ENCODE data around the gene RREB1.

Gene RREB1

DNA sequence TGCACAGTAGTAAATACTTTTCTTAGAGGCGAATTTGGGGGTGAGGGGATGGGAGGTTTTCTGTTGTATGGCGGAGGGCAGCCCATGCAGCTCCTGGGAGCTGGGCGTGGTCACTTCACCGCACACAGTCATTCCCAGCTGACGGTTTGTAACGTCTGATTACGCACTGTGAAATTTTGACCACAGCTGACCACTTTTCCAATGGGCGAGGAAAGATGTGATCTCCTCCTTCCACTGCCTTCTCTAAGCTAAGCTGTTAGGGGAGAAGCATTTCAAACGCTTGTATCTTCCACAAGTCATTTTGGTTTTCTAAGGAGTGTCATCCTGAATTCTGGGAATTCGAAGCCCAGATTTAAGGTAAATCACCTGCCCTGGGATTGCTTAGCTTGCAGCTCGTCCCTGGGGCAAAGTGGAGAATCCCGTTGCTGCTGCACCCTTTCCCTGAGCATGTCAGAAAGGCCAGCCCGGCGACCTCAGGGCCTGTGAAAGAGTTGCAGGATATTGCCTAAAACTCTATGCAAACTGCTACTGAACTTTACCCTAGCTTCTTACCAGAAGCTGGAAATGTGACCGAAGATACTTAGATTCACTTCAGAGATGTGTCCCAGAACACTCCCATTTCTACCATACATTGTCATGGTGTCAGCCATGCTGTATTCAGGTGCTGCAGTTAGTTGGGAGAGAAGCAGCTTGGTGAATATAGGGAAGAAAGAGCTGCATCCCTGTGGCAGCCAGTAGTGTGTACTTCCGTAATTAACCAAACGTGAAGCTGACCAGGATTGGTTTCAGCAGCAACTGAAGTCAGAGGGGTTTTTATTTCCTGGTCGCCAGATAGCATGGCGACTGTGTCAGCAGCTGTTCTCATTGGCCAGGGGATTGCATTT is 58.9 kb downstream of the RREB1 start:
- no peak for DNase-seq

- DNase-seq: no peak
These were observed 61.5 kb downstream of the RREB1 start for GRCh38 chr6:7169296-7169721.

DNA sequence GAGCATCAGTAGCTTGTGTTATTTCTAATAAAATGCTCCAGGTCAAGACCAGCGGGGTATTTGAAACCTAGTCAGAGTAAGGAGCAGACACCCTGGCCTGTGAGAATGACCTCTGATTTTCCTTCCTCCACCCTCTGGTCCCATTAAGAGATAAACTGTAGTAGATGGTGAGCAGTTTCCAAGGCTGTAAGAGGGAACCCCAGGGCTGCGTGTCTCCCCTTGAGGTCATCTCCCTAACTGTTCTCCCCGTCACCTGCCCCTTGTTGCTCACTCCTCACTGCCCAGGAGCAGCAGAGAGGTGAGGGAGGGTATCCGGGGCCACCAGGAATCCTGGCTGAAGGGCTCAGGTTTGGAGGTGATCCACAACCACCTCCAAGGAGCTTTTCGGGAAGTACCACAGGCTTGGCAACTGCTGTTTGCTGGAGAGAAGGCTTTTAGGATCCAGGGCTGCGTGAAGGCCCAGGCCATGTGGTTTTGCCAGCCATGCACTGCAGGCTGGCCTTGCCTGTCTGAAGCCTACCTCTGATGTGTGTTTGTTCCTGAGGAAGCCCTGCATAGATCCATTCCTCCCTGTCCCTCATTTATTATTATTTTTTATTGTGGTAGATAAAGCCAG is 62.5 kb downstream of the RREB1 start:
- no peak for DNase-seq

GRCh38 chr6:7171119-7171518 is 63.4 kb downstream of the RREB1 start:
- no peak for DNase-seq

GRCh38 chr6:7171733-7172132 is 64.0 kb downstream of the RREB1 start:
- no peak for DNase-seq

DNA sequence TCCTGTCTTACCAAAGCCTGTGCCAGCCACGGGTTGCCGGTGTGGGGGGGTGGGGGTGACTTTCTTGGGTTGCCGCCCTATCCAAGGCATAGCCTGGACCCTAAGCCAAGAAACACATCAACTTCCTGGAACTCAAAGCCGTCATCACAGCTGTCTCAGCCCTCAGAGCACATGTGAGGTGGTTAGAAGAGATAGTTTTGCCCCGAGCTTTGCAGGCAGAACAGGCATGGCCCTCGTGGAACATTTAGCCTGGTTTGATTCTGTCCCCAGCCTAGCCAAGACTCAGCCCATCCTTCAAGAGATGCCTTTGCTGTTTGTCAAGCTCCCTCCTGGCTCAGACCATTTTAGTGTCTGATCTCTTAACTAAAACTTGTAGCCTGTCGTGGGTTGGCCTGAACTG is 64.9 kb downstream of the RREB1 start:
- no peak for DNase-seq

DNA sequence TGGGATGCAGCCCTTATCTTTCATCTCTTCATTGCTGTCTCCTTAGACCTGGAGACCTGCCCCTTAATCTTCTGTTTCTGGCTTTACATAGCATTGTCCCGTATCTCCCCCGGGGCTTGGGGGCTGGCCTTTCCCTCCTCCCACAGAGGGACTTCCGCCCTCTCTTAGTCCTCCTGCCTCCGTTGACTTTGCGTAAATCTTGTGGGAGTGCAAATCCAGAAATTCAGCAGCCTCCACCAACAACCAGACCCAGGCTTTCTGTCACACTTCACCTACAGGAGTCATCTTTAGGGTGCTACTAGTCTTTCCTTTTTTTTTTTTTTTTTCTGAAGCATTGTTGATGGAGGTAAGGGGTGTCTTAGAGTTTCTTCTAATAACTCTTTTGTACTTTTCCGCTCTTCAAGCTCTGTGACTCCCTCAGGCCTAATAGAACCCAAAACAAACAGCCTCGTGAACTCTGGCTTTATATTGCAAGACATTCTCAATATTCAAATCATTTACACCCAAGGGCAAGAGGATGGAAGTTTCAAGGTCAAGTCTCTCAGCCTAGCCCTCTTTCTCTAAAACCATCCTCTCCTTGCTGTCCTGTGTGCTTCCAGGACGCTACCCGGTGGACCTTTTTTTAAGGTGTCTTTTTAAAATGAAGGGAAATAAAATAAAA is 66.2 kb downstream of the RREB1 start:
- no peak for DNase-seq

GRCh38 chr6:7175462-7175861 is 67.7 kb downstream of the RREB1 start:
- DNase-seq: no peak

DNA sequence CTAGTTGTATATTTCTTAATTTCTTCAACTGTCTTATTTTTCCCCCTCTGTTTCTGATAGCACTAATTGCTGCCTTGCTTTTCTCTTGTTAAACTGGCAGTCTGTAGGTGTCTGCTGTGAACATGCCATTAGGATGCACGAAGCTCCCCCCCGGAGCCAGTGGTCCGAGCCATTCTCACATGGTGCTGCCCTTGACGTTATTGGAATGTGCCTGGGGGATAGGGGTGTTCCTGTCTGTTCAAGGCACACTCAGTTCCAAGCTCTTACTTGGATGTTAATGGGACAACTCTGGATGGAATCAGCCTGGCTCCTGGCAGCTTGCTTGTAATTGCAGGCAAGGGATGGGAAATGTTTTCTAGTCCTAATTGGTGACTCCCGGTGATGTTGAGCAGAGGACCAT is 68.4 kb downstream of the RREB1 start:
- DNase-seq: no peak

GRCh38 chr6:7178280-7178679 is 70.5 kb downstream of the RREB1 start:
- DNase-seq: no peak

DNA sequence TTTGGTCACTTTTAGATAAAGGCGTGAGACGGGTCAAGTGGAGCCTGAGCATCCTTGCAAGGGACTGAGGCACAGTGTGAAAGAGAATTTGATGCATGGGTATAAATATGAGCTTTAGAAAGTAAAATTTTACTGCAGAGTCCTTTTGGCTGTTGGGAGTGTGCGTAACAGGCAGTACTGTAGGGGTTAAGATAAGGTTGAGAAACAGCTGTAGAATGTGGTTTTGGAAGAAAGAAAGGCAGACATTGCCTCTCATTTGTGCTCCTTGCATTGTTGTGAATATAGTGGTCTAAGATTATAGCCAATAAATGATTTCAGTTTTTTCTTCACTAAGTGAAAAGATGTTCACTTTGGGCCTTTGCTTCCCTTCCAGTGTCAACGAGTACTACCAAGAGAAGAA is 73.0 kb downstream of the RREB1 start:
- no peak for DNase-seq

DNA sequence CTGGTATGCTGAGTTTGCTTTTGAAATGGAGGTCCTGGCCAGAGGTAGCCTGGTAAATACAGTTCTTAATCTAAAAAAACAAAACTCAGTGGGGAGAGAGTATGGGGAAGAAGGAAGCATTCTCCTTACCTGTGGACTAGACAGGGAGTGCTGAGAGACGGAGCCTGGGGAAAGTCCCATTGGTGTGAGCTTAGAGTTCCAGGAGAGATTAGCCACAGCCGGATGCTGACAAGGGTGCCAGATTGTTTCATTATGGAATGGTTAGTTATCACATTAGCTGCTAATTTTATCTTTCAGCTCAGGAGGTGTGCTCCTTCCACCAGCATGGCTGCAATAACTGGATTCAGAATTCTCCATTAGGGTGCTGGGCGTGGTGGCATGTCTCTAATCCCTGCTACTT is 75.9 kb downstream of the RREB1 start:
- no peak for DNase-seq

DNA sequence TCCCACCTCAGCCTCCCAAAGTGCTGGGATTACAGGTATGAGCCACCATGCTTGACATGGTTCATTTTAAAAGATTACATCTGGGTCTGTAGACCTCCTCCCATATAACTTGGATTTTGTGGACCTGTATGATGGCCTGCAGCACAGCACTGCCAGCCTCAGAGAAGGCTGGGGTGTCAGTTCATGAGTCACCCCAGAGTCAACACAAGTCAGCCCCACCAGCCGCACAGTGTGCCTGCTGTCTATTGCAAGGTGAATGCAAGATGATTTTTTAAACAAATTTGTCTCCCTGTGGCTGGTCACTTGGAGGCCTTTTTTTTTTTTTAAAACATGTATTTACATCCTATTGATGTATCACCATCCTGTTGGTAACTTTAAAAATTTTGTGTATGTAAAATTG is 76.7 kb downstream of the RREB1 start:
- no peak for DNase-seq

DNA sequence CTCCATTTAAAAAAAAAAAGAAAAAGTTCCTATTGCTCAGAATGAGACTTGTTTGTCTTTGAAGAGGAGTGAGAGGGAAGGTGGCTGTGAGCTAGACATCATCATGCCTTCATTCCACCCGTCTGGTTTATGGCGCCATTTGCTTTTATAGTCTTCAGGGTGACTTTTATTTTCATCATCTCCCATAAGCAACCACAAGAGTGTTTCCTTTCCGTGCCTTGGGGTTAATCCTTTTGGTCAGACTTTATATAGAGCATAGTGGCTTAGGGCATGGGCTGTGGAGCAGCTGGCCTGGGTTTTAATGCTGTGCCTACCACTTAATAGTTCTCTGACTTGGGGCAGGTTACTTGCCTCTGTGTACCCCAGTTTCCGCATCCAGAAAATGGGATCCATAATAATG is 77.8 kb downstream of the RREB1 start:
- DNase-seq: no peak

GRCh38 chr6:7188492-7188891 is 80.7 kb downstream of the RREB1 start:
- no peak for DNase-seq

GRCh38 chr6:7189101-7189758 is 81.5 kb downstream of the RREB1 start:
- no peak for DNase-seq

- DNase-seq: no peak
These were observed 83.0 kb downstream of the RREB1 start for GRCh38 chr6:7190791-7191190.

DNA sequence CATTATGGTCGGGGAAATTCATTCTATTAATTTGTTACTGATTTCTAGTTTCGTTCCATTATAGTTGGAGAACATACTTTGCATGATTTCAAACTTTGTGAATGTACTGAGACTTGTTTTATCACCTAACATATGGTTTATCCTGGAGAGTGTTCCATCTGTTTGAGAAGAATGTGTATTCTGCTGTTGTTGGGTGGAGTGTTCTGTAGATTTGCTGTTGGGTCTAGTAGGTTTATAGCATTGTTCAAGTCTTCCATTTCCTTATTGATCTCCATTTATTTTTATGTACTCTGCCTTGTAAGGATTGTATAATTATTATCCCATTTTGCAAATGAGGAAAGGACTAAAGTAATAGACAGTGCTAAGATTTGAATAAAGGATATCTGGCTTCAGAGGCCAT is 85.4 kb downstream of the RREB1 start:
- no peak for DNase-seq

- DNase-seq: no peak
These were observed 86.9 kb downstream of the RREB1 start for GRCh38 chr6:7194657-7195056.

- no peak for DNase-seq
These were observed 87.7 kb downstream of the RREB1 start for GRCh38 chr6:7195339-7196018.

- peak; percentile 13 for DNase-seq
These were observed 88.2 kb downstream of the RREB1 start for GRCh38 chr6:7196019-7196402.

GRCh38 chr6:7196685-7197283 is 89.0 kb downstream of the RREB1 start:
- no peak for DNase-seq

DNA sequence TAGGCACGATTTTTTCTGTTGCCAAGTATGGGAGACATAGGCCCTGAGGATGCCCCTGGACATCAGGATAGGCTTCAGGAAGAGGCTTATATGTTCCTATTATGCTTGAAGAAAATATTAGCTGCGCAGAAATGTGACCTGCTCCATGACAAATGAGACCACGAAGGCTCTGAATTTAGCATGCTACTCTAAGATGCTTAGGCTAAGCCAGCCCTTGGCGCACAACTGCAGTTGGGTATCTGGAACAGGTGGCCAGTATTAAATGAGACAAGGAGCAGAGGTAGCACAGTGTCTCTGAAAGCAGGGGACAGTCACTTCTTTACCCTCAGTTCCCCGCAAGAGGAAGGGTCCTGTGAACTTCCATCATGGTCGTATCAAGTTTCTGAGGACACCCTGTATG is 90.0 kb downstream of the RREB1 start:
- DNase-seq: no peak

Measured in activated CD4-positive, alpha-beta T cell treated with anti-CD3 and anti-CD28 coated beads for 48 hours (primary cell).